HG02763 (cell line): ENCODE data around the gene NR2F1.

ENCODE experiments used
- ATAC-seq: cut with Tn5 transposase; IDR thresholded peaks from one replicate; pipeline ENCODE4 v1.9.1; 2021; ENCODE audit warnings: mild to moderate bottlenecking, moderate library complexity; ENCODE audit not compliant: unreplicated experiment

NR2F1 gene

DNA sequence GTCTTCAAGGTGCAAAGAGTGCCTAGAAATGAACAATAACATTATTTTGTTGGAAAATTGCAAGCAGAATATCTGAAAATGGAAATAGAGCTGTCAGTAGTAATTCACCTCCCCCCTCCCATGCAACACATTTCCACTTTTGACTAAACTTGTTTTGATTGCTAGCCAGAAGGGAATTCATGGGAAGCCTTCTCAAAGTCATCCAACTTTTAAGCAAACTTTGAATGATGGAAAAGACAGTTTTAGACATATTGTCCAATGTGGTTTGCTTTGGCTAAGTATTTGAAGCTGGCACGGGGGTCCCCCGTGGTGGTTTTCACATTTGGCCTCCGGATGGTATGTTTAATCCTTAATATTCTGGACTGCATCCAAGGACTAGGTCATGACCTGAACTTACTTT lies 7.5 kb downstream of the NR2F1 start:
- ATAC-seq = no peak

GRCh38 chr5:93591323-93591945 lies 8.4 kb downstream of the NR2F1 start:
- no peak for ATAC-seq

DNA sequence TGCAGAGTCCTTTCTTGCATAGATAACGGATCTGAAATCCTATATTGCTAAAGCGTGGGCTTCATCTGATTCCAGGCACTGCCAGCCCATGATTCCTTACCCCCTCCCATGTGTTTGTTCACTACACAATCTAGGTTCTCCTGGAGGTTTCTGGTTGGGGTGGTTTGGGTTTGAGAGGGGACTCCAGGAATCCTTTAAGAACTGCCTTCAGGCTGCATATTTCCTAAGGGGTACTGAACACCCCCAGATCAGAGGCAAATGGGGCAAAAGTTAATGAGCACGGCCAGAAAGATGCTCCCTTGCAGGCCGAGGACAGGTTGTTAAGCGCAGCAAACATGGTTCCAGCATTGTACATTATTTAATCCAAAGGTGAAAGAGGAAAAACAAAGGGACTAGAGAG lies 9.9 kb downstream of the NR2F1 start:
- ATAC-seq = no peak

DNA sequence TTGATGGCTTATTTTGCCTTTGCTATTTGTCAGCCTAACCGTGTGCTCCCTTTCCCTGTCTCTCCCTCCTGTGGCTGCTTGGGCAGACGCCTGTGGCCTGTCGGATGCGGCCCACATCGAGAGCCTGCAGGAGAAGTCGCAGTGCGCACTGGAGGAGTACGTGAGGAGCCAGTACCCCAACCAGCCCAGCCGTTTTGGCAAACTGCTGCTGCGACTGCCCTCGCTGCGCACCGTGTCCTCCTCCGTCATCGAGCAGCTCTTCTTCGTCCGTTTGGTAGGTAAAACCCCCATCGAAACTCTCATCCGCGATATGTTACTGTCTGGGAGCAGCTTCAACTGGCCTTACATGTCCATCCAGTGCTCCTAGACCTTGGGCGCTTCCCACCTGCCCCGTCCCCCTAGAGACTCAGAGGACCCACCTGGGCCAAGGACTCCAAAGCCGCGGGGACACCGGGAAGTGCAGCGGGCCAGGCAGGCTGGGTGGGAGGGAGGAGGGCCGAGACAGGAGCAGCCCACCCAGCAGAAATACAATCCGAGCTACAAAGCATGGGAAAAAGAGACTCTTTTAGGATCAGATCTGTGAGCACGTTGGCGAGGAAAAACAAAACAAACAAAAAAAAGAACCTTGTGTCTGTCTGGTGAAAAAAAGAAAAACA lies 10.6 kb downstream of the NR2F1 start:
- ATAC-seq = no peak

- ATAC-seq = no peak
These were observed 11.8 kb downstream of the NR2F1 start for GRCh38 chr5:93594591-93595419.

DNA sequence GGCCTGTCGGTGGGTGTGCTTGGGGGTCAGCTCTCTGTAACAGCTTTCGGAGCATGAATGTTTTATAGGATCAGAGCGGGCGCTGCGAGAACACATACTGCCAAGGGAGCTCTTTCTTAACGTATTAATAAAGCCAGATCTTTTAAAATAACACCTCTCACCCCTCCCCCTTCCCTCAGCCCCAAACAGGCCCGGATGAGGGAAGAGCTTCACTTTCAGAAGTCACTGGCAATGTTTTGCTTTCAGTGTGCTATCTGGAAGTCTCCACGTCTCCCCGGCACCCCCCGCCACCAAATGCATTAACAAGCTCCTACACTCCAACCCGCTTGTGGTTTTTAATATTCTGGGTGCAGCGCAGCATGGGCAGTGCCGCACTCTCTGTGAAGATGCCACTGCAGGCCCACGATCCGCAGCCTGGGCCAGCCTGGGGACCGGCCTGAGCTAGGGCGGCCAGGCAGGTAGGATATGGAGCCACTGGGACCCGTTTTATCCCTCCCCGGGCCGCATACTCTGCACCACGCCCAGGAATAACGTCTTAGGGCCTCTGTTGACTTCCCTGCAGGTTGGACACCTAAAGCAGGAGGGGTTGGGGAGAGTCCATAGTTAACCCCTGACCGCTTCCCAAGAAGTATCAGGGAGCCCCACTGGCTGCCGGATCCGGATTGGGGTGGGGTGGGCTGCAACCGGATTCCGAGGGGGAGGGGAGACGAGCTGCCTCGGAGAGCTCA lies 12.6 kb downstream of the NR2F1 start:
- no peak for ATAC-seq

DNA sequence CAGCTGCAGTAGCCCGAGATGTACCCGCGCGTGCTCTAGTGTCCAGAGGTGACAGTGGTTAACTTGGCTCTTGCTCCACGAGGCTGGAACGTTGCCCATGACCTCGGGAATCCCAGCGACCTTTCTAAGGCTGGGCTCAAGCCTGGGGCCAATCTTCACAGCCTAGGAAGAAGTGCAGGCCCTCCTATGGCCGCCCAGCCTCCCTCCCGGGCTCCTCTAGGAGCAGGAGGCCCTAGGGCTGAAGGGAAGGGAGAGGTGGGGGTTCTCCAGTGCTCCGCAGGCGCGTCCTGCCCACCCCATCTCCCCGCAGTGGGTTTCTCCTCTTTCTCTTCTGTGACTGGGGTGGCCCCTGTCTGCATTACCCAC lies 13.3 kb downstream of the NR2F1 start:
- ATAC-seq = no peak

DNA sequence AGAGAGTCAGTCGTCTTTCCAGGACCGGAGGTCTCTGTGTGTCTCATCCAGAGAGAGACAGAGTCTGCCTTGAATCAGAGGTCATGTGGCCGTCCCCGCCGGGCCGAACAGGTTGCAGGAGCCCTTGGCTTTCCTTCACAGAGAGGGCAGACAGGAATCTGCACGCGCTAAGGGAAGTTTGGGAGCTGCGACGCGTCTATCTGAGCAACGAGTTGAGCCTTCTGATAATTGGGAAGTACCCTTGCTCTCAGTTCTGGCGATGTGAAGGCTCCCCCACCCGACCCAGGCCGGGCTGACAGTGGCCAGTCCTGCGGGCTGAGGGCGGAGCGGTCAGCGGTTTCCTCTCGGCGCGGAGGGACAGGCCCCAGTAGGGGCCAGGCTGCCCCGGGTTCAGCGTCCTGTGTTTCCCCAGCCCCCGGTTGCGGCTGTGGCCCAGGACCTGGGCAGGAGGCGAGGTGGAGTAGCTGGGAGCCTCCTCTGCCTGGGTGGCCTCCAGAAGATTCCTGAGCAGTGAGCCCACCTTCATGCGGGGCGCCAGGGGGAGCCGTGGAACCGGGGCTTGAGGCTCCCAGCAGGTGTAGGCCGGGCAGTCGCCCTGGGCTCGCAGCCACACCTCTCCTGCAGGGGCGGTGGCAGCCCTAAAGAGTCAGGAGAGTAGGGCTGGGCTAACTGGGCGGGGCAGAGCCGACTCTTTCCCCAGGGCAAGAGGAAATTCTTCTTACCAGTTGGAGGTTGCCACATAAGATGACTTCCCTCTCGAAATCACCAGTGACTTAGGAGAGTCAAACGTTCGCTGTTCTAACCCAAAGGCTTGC lies 13.9 kb downstream of the NR2F1 start:
- ATAC-seq = no peak

GRCh38 chr5:93598091-93599000 lies 15.3 kb downstream of the NR2F1 start:
- no peak for ATAC-seq

DNA sequence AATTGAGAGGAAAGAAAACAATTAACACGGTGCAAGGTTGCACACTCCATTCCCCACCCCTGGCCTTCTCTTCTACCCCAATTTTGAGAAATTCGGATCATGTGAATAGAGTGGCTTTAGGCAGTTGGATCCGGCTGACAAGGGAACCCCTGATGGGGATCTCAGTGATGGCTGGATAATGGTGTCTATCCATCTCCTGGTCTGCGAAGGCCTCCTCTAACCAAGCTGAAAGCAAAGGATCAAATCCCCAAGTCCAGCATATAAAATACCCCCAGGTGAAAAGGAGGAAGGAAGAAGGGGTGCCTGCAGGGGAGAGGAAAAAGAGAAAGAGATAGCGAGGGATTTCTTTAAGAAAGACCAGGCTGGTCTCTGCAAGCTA lies 16.0 kb downstream of the NR2F1 start:
- no peak for ATAC-seq

DNA sequence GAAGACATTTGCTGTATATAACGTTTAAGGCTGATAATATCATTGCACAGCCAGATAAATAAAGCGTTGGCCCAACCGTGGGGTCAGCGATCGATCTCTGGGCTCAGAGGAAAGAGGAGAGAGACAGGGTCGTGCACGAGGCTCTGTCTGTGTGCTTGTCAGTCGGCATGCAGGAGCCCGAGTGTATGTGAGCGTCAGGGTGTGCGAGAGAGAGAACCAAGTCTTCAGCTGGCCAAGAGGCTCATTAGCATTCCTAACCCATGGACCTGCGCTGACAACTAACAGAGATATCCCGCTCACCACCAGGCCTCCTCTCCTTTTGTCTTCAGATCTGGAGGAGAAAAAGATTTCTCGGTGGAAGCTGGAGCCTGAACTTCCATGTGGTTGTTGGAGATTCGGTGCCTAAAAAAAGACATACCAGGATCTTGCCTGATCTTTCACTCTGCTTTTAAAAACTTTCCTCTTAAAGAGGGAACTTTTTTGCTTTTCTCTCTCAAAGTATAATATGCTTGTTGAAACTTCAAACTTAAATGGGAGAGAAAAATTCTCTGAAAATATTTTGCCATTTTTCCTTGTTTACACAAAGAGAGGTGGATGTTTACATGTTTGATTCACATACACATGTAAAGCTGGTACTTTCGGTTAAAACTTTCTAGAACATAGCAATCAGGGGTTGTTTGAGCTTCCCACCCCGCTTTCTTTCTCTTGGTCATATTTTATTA lies 16.5 kb downstream of the NR2F1 start:
- no peak for ATAC-seq

- ATAC-seq = no peak
These were observed 17.5 kb downstream of the NR2F1 start for GRCh38 chr5:93600409-93601070.

DNA sequence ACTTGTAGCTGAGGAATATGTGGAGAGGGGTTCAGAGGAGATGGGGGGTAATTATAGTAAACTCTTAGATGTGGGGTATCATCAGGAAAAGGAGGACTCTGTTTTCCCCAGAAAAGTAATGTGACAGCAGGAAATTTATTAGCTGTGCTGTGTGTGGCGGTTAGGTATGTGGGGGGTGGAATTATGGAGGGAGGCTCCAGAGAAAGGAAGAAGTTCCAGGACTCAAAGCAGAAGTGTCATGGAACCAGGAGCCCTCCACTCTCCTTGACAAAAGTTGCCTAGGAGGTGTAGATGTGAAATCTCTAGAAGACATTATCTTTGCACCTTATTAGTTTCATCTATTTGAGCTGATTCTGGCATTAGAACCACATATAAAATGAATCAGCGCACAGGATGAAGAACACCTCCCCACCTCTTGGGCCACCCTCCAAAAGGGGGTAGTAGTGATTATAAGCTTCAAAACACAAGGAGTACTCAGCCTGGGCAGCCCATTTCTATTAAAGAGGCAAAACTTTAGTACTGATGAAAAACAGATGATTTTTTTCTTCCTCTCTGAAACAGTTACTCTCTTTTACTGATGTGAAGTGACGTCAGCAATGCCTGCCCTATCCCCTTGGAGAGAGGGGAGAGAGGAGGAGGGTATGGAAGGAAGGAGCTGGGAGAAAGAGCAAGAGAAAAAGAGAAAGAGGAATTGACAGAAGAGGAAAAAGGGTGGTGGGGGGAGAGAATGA lies 18.2 kb downstream of the NR2F1 start:
- ATAC-seq = no peak

GRCh38 chr5:93601802-93602155 lies 18.8 kb downstream of the NR2F1 start:
- no peak for ATAC-seq

DNA sequence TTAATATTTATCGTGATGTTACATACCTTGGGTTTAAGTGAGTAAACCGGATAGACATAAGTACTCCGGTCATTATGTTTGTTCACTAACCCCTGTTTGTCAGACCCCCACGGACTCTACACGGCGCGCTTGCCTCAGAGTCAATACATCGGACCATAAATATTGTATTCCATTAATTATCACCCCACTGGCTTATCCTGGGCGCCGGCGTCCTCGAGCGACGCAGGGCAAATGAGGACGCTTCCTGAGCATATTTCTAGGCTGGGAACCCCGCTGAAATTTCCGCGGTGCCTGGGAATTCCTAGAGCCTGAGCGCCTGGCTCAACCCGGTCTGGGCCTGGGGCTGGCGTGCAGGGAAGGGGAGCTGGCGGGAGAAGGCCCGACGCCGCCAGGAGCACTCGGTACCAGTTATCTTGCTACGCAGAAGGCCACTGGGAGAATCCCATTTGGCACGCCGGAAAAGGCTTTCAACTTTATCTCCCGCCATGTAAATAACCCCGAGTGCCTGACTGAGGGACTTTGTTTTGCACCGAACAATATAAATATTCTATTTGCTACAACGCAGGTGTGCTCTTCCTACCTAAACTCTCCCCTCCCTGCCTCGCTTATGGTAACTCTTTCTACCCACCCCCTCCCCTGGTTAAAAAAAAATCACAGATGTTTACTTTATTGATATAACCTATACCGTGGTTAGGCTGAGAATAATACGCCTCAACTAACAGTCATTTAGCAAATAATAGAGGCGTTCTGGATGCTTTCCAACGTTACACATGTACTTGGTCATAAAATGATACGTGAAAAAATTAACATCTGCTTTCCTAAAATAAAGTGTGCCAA lies 19.4 kb downstream of the NR2F1 start:
- no peak for ATAC-seq

GRCh38 chr5:93603078-93603792 lies 20.2 kb downstream of the NR2F1 start:
- no peak for ATAC-seq
